Mesothelial cell of epicardium (in vitro differentiated cells): ENCODE results near the gene C10orf90. TPM values are rescaled to one million over a fixed set of nuclear protein-coding genes. Genes with fewer than 3 reads are reported as not detected.

Experiments
- DNase-seq, 2 experiments: peaks; one replicate each; pipeline ENCODE4 v3.0.0; 2021; ENCODE audit warnings: low spot score in 2 of 2; ENCODE audit not compliant: unreplicated experiment in 2 of 2
- H3K27ac Mint-ChIP-seq: 2 replicates; pipeline ENCODE4 v1.8.0; 2021; ENCODE audit warnings: mixed read lengths
- H3K27me3 Mint-ChIP-seq: 2 replicates; pipeline ENCODE4 v1.8.0; 2021; ENCODE audit warnings: low read depth, mixed read lengths
- H3K36me3 Mint-ChIP-seq: 2 replicates; pipeline ENCODE4 v1.8.0; 2021; ENCODE audit warnings: mixed read lengths
- H3K4me1 Mint-ChIP-seq: 2 replicates; pipeline ENCODE4 v1.8.0; 2021; ENCODE audit warnings: mixed read lengths
- H3K4me3 Mint-ChIP-seq: 2 replicates; pipeline ENCODE4 v1.8.0; 2021; ENCODE audit warnings: mild to moderate bottlenecking, moderate library complexity, mixed read lengths
- H3K9me3 Mint-ChIP-seq: 2 replicates; pipeline ENCODE4 v1.8.0; 2021; ENCODE audit warnings: mixed read lengths
- total RNA-seq: library from RNA; stranded (reverse); gene quantifications from 3 replicates; pipeline ENCODE4 v1.2.1, GENCODE V29; 2021
- TF ChIP-seq, protein P1 (sequence below): fragments of 200-600 bp; sonication (generic); IDR thresholded peaks from one replicate; pipeline ENCODE4 v1.5.0; 2021; ENCODE audit warnings: antibody characterized with exemption; ENCODE audit not compliant: unreplicated experiment

The C10orf90 gene
- total RNA-seq, 1 donor from 2014 or later, result not detected

DNA sequence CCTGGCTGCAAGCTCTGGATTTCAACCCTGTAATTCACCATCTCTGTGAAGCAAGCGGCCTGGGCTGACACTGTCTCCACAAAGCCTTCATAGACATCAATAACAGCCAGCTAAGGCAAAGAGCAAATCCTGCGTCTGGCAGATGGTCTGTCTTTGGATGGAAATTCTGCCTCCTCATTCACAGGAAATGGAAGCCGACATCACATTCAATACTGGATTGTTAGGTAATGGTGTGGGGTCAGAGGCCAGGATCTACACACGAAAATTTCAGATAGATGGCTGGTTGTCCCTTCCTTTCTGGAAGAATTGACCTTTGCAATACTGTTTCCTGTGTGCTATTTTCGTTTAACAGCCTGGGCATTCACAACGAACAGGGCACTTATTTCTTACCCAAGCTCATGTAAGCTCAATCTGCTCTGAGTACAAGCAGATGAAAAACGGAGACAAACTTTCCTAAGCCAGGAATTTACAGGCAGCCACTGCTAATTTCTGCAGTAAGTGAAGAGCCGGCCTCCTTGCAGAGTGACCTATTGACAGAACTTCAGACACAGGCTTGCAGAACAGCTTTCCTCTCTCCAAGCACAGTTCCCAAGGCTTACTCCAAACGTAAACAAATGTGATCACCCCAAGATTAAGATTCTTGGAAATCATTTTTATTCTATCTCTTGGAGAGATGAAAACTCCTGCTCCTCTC is 279.2 kb downstream of the C10orf90 start:
- Mint-ChIP-seq H3K9me3 (no peaks in the 10 kb centered on the region), H3K27ac (no peak overlapping the region), H3K4me3 (no peak overlapping the region), H3K27me3 (peaks cover 37% of the 10 kb centered on the region), H3K36me3 (peaks cover 2% of the 10 kb centered on the region), H3K4me1 (peaks cover 18% of the 10 kb centered on the region)
- DNase-seq, result no peak
- TF ChIP-seq, protein P1, sequence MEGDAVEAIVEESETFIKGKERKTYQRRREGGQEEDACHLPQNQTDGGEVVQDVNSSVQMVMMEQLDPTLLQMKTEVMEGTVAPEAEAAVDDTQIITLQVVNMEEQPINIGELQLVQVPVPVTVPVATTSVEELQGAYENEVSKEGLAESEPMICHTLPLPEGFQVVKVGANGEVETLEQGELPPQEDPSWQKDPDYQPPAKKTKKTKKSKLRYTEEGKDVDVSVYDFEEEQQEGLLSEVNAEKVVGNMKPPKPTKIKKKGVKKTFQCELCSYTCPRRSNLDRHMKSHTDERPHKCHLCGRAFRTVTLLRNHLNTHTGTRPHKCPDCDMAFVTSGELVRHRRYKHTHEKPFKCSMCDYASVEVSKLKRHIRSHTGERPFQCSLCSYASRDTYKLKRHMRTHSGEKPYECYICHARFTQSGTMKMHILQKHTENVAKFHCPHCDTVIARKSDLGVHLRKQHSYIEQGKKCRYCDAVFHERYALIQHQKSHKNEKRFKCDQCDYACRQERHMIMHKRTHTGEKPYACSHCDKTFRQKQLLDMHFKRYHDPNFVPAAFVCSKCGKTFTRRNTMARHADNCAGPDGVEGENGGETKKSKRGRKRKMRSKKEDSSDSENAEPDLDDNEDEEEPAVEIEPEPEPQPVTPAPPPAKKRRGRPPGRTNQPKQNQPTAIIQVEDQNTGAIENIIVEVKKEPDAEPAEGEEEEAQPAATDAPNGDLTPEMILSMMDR, result no peak

DNA sequence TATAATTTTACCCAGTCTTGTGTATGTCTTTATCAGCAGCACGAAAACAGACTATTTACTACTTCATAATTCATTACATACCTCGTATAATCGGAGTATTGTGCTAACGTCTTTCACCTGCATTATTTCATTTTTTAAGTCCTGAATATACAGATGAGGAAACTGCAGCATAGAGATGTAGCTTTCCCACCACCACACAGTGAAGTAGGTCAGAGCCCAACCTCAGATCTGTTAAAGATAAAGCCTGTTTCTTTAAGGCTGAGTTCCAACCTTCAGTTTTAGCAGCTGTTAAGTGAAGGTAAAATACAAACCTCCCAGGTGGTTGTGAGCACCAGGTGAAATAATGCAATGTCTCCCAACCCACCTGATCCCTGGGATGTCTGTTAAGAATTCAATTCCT is 280.2 kb downstream of the C10orf90 start:
- no peak overlapping the region for H3K27ac Mint-ChIP-seq
- H3K9me3 Mint-ChIP-seq, result no peaks in the 10 kb centered on the region
- TF ChIP-seq, protein P1, result no peak
- H3K27me3 Mint-ChIP-seq, result peaks cover 42% of the 10 kb centered on the region
- peaks cover 2% of the 10 kb centered on the region for H3K36me3 Mint-ChIP-seq
- H3K4me3 Mint-ChIP-seq, result no peak overlapping the region
- H3K4me1 Mint-ChIP-seq, result peaks cover 18% of the 10 kb centered on the region
- DNase-seq, result no peak

DNA sequence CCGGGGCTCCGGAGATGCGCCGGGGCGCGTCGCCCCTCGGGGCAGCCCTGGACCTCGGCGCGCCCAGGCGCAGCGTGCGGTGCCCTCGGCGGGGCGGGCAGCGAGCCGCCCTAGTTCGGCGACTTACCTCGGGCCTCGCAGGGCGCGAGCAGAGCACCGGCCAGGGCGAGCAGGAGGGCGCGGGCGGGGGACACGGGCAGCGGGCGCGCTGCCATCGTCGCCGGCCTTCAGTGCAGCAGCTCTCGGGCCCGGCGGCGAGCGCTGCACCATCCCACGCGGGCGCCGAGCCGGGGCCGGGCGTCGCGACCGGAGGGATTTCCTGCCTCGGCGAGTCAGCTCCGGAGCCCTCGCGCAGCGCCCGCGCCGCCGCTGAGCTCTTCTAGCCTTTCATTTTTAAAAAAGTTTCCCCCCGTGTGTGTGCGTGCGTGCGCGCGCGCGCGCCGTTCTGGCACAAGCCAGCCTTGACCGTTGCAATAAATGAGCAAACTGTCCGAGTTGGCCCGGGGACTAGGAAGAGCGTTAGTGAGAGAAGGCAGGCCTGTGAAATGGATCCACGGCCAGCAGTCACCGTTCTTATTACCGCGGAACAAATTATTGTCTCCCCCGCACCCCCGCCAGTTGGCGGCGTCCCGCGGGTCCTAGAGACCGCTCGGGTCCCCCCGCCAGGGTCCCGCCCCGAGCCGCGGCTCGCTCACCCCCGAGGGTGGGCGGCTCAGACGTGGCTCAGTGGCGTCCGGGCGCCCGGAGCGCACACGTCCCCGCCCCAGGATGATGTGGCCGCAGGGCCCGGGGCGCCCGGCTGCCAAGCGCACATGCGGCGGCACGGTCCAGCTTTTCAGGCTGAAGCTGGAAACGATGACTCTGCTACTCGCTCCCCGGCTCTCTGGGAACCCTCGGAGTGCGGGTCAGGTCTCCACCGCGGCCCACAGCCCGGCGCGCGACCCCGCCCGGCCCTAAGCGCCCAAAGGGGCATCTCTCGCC is 282.3 kb downstream of the C10orf90 start, which contains the start of gene ADAM12:
TSS of gene ADAM12 (minus strand) at position 547 of the 981 bp plus-strand sequence. CDS start at position 215, 332 bp downstream.
- peak; percentile 29 to 59 for DNase-seq
- Mint-ChIP-seq H3K9me3 (peaks cover 11% of the 10 kb centered on the region), H3K36me3 (peaks cover 4% of the 10 kb centered on the region), H3K27ac (peak within 1 kb of the TSS; percentile 40), H3K27me3 (peaks cover 43% of the 10 kb centered on the region), H3K4me3 (peak within 1 kb of the TSS; percentile 82), H3K4me1 (peaks cover 18% of the 10 kb centered on the region)
- TF ChIP-seq, protein P1, result no peak

DNA sequence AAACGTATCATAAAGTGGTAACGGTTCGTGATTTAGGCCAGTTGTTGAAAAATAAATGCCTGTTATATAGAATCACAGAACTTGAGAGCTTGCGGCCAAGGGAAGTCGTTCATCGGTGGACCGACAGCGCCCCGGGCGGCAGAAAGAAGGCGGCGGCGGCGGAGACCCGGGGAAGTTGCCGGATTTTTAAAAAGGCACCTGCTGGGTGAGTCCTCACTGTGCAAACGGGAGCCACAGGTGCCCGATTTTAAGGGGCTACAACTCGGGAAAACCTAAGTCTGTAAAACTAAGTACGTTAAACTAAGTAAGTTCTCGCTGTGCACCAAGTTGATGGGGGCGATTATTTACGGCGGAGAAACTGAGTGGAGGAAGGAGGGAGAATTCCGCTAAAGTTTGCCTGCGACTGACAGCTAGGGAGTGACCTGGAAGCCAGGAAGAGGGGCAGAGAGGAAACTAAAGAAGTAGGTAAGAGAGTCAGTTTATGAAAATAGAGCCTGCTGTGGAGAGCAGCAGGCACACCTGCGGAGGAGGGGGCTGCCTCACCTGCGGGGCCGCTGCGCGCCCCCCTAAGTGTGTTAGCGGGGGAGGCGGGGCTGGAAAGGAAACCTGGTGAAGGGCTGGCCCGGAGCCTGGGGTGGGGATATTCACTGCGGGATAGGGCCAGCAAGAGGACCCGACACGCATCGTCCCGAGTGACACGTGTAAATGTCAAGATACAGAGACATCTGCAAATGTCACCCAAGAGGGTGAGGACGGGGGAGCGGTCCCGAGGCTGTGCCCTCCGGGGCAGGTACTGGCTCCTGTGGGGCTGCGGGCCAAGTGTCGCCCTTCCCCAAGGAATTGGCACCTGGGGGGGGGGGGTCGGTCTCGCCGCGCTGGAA is 283.2 kb downstream of the C10orf90 start:
- Mint-ChIP-seq H3K4me1 (peaks cover 18% of the 10 kb centered on the region), H3K27me3 (peaks cover 43% of the 10 kb centered on the region), H3K4me3 (peak overlapping the region; percentile 82), H3K36me3 (peaks cover 4% of the 10 kb centered on the region), H3K9me3 (peaks cover 12% of the 10 kb centered on the region), H3K27ac (peak overlapping the region; percentile 40)
- TF ChIP-seq, protein P1, result peak; percentile 83
- peak; percentile 60 to 88 for DNase-seq

DNA sequence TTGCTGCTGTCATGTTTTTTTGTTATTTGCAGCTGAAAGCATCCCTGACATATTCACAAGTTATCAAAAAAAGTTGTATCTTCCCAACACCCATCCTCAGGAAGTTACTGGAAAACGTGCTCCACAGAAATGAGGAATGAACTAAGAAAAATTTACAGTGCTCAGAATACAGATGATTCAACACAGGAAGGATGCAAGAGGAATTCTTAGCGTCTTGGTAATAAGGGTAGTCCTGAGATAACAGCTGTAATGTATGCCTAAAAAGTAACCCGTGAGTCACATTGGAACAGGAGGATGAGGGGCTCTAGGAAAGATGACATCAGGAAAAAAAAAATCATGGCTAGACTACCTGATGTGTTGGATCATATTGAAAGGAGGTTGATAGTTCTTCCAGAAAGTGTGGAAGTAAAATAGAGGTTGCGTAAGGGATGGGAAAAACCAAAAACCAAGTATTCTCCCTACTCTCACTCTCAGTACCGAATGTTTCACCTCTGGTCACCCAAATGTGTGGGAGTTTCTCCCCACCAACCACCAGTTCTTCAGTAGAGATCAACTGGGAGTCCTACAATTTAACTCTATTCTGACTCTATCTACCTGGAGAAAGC is 286.1 kb downstream of the C10orf90 start:
- peaks cover 33% of the 10 kb centered on the region for H3K27me3 Mint-ChIP-seq
- H3K27ac Mint-ChIP-seq, result no peak overlapping the region
- no peak overlapping the region for H3K4me3 Mint-ChIP-seq
- TF ChIP-seq, protein P1, result no peak
- peaks cover 12% of the 10 kb centered on the region for H3K9me3 Mint-ChIP-seq
- peaks cover 30% of the 10 kb centered on the region for H3K4me1 Mint-ChIP-seq
- DNase-seq, result no peak
- H3K36me3 Mint-ChIP-seq, result peaks cover 2% of the 10 kb centered on the region
